Measurements from ENCODE around the gene DRC3.

DNA sequence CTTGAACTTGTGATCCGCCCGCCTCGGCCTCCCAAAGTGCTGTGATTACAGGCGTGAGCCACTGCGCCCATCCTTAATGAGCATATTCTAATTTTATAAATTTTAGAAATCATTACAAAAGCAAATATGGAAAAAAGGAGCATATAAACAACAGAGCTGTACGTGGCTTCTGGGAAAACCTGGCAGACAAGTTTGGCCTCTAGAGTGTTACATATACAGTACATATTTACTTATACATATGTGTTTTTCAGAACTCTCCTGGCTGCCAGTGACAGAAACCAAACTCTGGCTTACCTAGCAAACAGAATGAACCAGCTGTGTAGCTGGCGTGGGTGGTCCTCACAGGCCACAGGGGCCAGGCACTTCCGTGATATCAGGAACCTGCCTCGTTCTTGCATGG is 10.1 kb downstream of the DRC3 start:
- TF ChIP-seq, protein P1, sequence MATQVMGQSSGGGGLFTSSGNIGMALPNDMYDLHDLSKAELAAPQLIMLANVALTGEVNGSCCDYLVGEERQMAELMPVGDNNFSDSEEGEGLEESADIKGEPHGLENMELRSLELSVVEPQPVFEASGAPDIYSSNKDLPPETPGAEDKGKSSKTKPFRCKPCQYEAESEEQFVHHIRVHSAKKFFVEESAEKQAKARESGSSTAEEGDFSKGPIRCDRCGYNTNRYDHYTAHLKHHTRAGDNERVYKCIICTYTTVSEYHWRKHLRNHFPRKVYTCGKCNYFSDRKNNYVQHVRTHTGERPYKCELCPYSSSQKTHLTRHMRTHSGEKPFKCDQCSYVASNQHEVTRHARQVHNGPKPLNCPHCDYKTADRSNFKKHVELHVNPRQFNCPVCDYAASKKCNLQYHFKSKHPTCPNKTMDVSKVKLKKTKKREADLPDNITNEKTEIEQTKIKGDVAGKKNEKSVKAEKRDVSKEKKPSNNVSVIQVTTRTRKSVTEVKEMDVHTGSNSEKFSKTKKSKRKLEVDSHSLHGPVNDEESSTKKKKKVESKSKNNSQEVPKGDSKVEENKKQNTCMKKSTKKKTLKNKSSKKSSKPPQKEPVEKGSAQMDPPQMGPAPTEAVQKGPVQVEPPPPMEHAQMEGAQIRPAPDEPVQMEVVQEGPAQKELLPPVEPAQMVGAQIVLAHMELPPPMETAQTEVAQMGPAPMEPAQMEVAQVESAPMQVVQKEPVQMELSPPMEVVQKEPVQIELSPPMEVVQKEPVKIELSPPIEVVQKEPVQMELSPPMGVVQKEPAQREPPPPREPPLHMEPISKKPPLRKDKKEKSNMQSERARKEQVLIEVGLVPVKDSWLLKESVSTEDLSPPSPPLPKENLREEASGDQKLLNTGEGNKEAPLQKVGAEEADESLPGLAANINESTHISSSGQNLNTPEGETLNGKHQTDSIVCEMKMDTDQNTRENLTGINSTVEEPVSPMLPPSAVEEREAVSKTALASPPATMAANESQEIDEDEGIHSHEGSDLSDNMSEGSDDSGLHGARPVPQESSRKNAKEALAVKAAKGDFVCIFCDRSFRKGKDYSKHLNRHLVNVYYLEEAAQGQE (IDR thresholded peaks at IDR 0.05; ENCODE audit: low read depth): no peak
- TF ChIP-seq, protein P2, sequence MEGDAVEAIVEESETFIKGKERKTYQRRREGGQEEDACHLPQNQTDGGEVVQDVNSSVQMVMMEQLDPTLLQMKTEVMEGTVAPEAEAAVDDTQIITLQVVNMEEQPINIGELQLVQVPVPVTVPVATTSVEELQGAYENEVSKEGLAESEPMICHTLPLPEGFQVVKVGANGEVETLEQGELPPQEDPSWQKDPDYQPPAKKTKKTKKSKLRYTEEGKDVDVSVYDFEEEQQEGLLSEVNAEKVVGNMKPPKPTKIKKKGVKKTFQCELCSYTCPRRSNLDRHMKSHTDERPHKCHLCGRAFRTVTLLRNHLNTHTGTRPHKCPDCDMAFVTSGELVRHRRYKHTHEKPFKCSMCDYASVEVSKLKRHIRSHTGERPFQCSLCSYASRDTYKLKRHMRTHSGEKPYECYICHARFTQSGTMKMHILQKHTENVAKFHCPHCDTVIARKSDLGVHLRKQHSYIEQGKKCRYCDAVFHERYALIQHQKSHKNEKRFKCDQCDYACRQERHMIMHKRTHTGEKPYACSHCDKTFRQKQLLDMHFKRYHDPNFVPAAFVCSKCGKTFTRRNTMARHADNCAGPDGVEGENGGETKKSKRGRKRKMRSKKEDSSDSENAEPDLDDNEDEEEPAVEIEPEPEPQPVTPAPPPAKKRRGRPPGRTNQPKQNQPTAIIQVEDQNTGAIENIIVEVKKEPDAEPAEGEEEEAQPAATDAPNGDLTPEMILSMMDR (IDR thresholded peaks at IDR 0.05 in 2 of 3, conservative IDR thresholded peaks at IDR 0.05 in 1 of 3; ENCODE audit: borderline replicate concordance in 1 of 3, insufficient read depth in 1 of 3, low read depth in 2 of 3, low read length in 2 of 3): no peak
- TF ChIP-seq EZH2 (IDR thresholded peaks at IDR 0.05): no peak
- TF ChIP-seq JUND (IDR thresholded peaks at IDR 0.05): no peak
- no peak for TF ChIP-seq SIN3A (IDR thresholded peaks at IDR 0.05; ENCODE audit: low read depth)

All from HCT116 (cell line).